Ascending aorta (tissue), 2 donors: ENCODE results near the gene IGFN1. TPM values are rescaled to one million over a fixed set of nuclear protein-coding genes. Genes with fewer than 3 reads are reported as not detected.

ENCODE experiments used
- DNase-seq, 2 donors: peaks; one replicate each; pipeline ENCODE4 v3.0.0-alpha.2; 2019; ENCODE audit warnings: low spot score in 2 of 2
- H3K27ac ChIP-seq, 2 donors: fragments of 200-600 bp; sonication (generic); one replicate each; pipeline ENCODE4 v1.5.1; 2016 to 2017; ENCODE audit warnings: mild to moderate bottlenecking in 1 of 2
- H3K27me3 ChIP-seq: fragments of 200-600 bp; sonication (generic); one replicate; pipeline ENCODE4 v1.5.1; 2017
- H3K36me3 ChIP-seq, 2 donors: fragments of 200-600 bp; sonication (generic); one replicate each; pipeline ENCODE4 v1.5.1; 2016
- H3K4me1 ChIP-seq, 2 donors: fragments of 200-600 bp; sonication (generic); one replicate each; pipeline ENCODE4 v1.5.1; 2016 to 2017; ENCODE audit warnings: mild to moderate bottlenecking in 1 of 2
- H3K4me3 ChIP-seq, 2 donors: fragments of 200-600 bp; sonication (generic); one replicate each; pipeline ENCODE4 v1.5.1; 2016 to 2017; ENCODE audit warnings: mild to moderate bottlenecking in 1 of 2
- H3K9me3 ChIP-seq, 2 donors: fragments of 200-600 bp; sonication (generic); one replicate each; pipeline ENCODE4 v1.5.1; 2016
- CTCF ChIP-seq, 3 experiments: fragments of 200-600 bp in 2 of 3; fragments of 450-650 bp in 1 of 3; sonication (generic) in 2 of 3; IDR thresholded peaks; one replicate each; pipeline ENCODE4 v1.5.1; 2016 to 2019; ENCODE audit warnings: antibody characterized with exemption in 3 of 3, mild to moderate bottlenecking in 1 of 3, moderate library complexity in 1 of 3
- intact Hi-C: fragments of 100-400 bp; cut with DNase I; formaldehyde crosslinking; loops from one replicate; pipeline ENCODE4 v1.15.1; 2023
- total RNA-seq: library from RNA; depleted of rRNA; stranded (reverse); fragments of >200 nt; gene quantifications from one replicate; pipeline ENCODE4 v1.1.0, GENCODE V29; 2016

Gene IGFN1
- total RNA-seq, 1 donor from 2014 or later = not detected

GRCh38 chr1:201167041-201167991, 23.3 kb upstream of the IGFN1 start:
- Histone ChIP-seq H3K36me3 (no peaks in the 10 kb centered on the region), H3K27me3 (no peaks in the 10 kb centered on the region), H3K27ac (no peak overlapping the region), H3K9me3 (no peaks in the 10 kb centered on the region), H3K4me3 (no peak overlapping the region), H3K4me1 (peaks cover 0 to 2% of the 10 kb centered on the region in 2 donors)
- DNase-seq = no peak
- intact Hi-C loops = no loop called here
- TF ChIP-seq CTCF (IDR thresholded peaks at IDR 0.05) = no peak

GRCh38 chr1:201169203-201169602, 21.4 kb upstream of the IGFN1 start:
- no peak overlapping the region for H3K4me3 ChIP-seq
- no peaks in the 10 kb centered on the region for H3K9me3 ChIP-seq
- peaks cover 0 to 2% of the 10 kb centered on the region in 2 donors for H3K4me1 ChIP-seq
- no peak for DNase-seq
- H3K27me3 ChIP-seq = no peaks in the 10 kb centered on the region
- intact Hi-C loops = no loop called here
- no peaks in the 10 kb centered on the region for H3K36me3 ChIP-seq
- H3K27ac ChIP-seq = no peak overlapping the region
- no peak for TF ChIP-seq CTCF (IDR thresholded peaks at IDR 0.05)

- no peak for TF ChIP-seq CTCF (IDR thresholded peaks at IDR 0.05)
- Histone ChIP-seq H3K9me3 (no peaks in the 10 kb centered on the region), H3K27ac (peak overlapping the region; percentile 81 to 83), H3K4me3 (peak overlapping the region; percentile 79 to 89), H3K4me1 (peaks cover 0 to 2% of the 10 kb centered on the region in 2 donors), H3K36me3 (no peaks in the 10 kb centered on the region), H3K27me3 (no peaks in the 10 kb centered on the region)
- no peak for DNase-seq
- intact Hi-C loops = loop anchor here (1.0 to 5.0 kb wide), 2 partner anchors 16 to 33 kb away; partner anchors contain the start of gene TMEM9
Measured at GRCh38 chr1:201169971-201170532, 20.6 kb upstream of the IGFN1 start.

GRCh38 chr1:201170533-201171062, 20.0 kb upstream of the IGFN1 start:
- no peaks in the 10 kb centered on the region for H3K9me3 ChIP-seq
- peak; percentile 71 to 96 for DNase-seq
- intact Hi-C loops = loop anchor here (1.0 to 5.0 kb wide), 2 partner anchors 16 to 33 kb away; partner anchors contain the start of gene TMEM9
- peaks cover 0 to 2% of the 10 kb centered on the region in 2 donors for H3K4me1 ChIP-seq
- peak overlapping the region; percentile 79 to 89 for H3K4me3 ChIP-seq
- TF ChIP-seq CTCF (IDR thresholded peaks at IDR 0.05) = no peak
- peak overlapping the region; percentile 81 to 83 for H3K27ac ChIP-seq
- H3K36me3 ChIP-seq = no peaks in the 10 kb centered on the region
- no peaks in the 10 kb centered on the region for H3K27me3 ChIP-seq

- Histone ChIP-seq H3K4me1 (peaks cover 0 to 2% of the 10 kb centered on the region in 2 donors), H3K27ac (peak overlapping the region; percentile 81 to 83), H3K27me3 (no peaks in the 10 kb centered on the region), H3K9me3 (no peaks in the 10 kb centered on the region), H3K4me3 (peak overlapping the region; percentile 79 to 89), H3K36me3 (no peaks in the 10 kb centered on the region)
- peak in 1 of 2 donors; percentile 75 for DNase-seq
- intact Hi-C loops = loop anchor here (5.0 kb wide), 1 partner anchor 34 kb away; no protein-coding TSS in a partner anchor
- TF ChIP-seq CTCF (IDR thresholded peaks at IDR 0.05) = peak; percentile 28 to 32 (median 32)
Measured at GRCh38 chr1:201171063-201172036, 19.3 kb upstream of the IGFN1 start.
